WERI-Rb-1 (cell line): ENCODE measurements around the gene OR10A2.

Experiments
- DNase-seq: peaks from one replicate; pipeline ENCODE4 v3.0.0-alpha.2; 2020
- H3K27ac ChIP-seq: fragments of 250-450 bp; sonication (Bioruptor Pico); 2 replicates; pipeline ENCODE4 v1.5.1; 2020; ENCODE audit warnings: mild to moderate bottlenecking, moderate library complexity
- H3K27me3 ChIP-seq: fragments of 250-450 bp; sonication (Bioruptor Pico); 2 replicates; pipeline ENCODE4 v1.5.1; 2021; ENCODE audit warnings: mild to moderate bottlenecking, low read depth, moderate library complexity; ENCODE audit not compliant: insufficient read depth, severe bottlenecking
- H3K36me3 ChIP-seq: fragments of 250-450 bp; sonication (Bioruptor Pico); 2 replicates; pipeline ENCODE4 v1.5.1; 2020; ENCODE audit warnings: mild to moderate bottlenecking, moderate library complexity
- H3K4me3 ChIP-seq: 2 replicates; pipeline ENCODE4 v1.5.1; 2011; ENCODE audit warnings: low read depth, mild to moderate bottlenecking, control low read depth, low read length
- H3K9me3 ChIP-seq: fragments of 250-450 bp; sonication (Bioruptor Pico); 2 replicates; pipeline ENCODE4 v1.5.1; 2021; ENCODE audit warnings: mild to moderate bottlenecking, moderate library complexity; ENCODE audit not compliant: severe bottlenecking
- TF ChIP-seq, protein P1 (sequence below): IDR thresholded peaks from 2 replicates; pipeline ENCODE4 v1.5.1; 2011; ENCODE audit warnings: low read depth, mild to moderate bottlenecking, control low read depth, inconsistent platforms, low read length

OR10A2 gene, protein sequence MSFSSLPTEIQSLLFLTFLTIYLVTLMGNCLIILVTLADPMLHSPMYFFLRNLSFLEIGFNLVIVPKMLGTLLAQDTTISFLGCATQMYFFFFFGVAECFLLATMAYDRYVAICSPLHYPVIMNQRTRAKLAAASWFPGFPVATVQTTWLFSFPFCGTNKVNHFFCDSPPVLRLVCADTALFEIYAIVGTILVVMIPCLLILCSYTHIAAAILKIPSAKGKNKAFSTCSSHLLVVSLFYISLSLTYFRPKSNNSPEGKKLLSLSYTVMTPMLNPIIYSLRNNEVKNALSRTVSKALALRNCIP

DNA sequence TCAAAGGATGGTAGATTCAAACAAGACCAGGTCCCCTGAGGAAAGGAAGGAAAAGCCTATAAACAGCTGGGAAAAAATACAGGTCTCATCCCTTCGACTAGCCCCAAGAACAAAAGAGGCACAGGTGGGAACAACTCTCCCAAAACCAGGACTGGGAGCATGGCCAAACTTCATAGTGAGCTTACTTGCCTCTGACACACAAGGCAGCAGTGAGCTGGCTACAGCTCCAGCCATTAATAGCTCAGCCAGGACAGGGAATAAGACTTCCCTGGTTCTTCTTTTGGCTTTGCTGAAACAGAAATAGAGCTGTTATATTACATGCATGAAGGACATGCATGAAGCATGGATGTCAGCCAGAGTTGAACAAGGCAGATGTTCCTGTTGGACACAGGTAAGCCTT is at the start of gene OR10A2:
Gene OR10A2, plus strand, starts transcription at position 97 of the 400 bp plus-strand sequence. CDS start 6,698 bp downstream, outside the sequence.
- Histone ChIP-seq H3K36me3 (no peaks in the 10 kb centered on the region), H3K27ac (no peak within 1 kb of the TSS), H3K9me3 (no peaks in the 10 kb centered on the region), H3K27me3 (no peaks in the 10 kb centered on the region), H3K4me3 (no peak within 1 kb of the TSS)
- DNase-seq = no peak
- TF ChIP-seq, protein P1, sequence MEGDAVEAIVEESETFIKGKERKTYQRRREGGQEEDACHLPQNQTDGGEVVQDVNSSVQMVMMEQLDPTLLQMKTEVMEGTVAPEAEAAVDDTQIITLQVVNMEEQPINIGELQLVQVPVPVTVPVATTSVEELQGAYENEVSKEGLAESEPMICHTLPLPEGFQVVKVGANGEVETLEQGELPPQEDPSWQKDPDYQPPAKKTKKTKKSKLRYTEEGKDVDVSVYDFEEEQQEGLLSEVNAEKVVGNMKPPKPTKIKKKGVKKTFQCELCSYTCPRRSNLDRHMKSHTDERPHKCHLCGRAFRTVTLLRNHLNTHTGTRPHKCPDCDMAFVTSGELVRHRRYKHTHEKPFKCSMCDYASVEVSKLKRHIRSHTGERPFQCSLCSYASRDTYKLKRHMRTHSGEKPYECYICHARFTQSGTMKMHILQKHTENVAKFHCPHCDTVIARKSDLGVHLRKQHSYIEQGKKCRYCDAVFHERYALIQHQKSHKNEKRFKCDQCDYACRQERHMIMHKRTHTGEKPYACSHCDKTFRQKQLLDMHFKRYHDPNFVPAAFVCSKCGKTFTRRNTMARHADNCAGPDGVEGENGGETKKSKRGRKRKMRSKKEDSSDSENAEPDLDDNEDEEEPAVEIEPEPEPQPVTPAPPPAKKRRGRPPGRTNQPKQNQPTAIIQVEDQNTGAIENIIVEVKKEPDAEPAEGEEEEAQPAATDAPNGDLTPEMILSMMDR = no peak

DNA sequence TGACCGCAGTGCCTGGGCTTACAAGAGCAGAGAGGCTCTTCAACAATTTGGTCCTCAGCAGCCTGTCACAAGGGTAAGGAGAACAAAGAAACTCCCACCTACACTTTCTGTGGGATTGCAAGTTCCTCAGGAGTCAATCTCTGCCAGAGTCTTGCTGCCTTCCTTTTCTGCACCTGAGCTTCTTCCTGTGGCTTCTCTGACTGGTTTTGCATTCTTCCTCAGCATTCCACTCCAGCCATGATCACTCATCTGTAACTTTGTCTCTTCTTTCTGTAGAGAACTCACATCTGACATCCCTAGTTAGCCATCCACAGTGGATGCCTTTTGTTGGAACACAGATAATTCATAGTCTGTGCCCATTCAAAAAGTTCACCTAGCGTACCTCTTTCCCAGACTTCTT is 49.2 kb upstream of the OR10A2 start:
- Histone ChIP-seq H3K9me3 (no peaks in the 10 kb centered on the region), H3K27me3 (no peaks in the 10 kb centered on the region), H3K36me3 (no peaks in the 10 kb centered on the region), H3K4me3 (no peak overlapping the region), H3K27ac (no peak overlapping the region)
- TF ChIP-seq, protein P1 = no peak
- no peak for DNase-seq

DNA sequence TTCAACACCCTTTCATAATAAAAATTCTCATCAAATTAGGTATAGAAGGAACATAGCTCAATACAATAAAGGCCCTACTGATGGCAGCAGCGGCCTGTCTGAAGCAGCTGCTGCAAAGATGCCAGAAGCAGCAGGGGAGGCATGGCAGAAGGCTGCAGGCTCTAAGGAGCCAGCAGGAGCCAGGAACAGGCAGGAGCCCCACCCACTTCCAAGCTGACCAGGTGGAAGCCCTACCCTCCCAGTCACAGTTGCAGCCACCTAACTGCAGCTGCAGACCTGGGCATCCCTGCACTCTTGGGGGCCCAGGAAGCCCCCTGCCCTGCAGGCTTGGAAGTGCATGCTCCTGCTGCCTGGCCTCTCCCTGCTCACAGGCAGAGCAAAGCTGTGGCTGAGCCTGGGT is 45.2 kb upstream of the OR10A2 start:
- H3K27ac ChIP-seq = no peak overlapping the region
- peak; percentile 12 for DNase-seq
- H3K9me3 ChIP-seq = no peaks in the 10 kb centered on the region
- no peaks in the 10 kb centered on the region for H3K36me3 ChIP-seq
- TF ChIP-seq, protein P1 = 0 out of 2 replicates have a peak, but pooled peaks have one; percentile 3
- no peaks in the 10 kb centered on the region for H3K27me3 ChIP-seq
- H3K4me3 ChIP-seq = no peak overlapping the region

DNA sequence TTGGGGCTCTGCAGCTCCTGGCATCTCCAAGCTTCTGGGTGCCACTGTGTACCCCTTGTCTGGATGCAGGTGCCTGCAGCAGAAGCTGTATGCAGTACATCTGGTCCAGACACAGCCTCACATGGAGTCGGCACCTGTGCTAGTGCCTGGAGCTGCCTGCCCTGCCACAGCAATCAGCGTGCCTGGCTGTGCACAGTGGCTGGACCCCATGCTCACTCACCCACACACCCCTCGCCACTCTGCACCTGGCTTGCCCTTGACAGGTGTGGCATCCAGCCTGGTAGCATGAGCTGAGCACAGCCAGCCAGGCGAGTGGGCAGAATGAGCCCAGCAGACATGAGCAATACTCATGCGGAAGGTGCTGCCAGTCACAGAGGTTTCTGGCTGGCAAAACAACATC is 43.9 kb upstream of the OR10A2 start:
- TF ChIP-seq, protein P1 = no peak
- Histone ChIP-seq H3K36me3 (no peaks in the 10 kb centered on the region), H3K9me3 (no peaks in the 10 kb centered on the region), H3K4me3 (no peak overlapping the region), H3K27me3 (no peaks in the 10 kb centered on the region), H3K27ac (no peak overlapping the region)
- DNase-seq = no peak

DNA sequence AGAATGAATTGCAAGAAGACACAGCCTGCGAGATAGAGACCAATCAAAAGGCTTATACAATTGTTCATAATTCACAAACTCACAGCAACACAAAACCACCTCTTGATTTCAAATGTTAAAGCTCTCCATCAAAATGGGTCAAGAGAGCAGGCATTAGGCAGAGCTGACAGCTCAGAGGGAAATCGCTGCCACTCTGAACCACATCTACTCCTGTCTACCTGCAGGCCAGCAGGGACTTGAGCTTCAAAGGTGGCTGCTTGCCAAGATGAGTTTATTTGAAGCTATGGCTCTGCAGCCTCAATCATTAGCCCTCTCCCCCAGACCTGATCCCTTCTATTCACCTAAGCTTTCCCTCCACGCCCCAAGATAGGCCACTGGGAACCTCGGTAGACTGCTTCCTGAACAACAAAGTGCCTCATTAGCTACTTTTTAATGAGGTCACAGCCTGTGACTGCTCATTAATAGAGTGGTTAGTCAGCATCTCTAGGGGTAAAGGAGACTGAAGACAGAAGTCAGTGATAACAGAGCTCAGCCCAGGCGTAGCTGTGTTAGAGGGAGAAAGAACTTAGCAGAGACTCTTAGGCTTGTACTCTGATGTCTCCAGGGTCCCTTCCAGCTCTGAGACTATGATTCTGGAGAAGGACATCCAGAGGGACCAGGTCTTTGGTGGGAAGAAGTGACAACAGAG is 38.6 kb upstream of the OR10A2 start:
- Histone ChIP-seq H3K36me3 (no peaks in the 10 kb centered on the region), H3K27ac (no peak overlapping the region), H3K4me3 (no peak overlapping the region), H3K27me3 (no peaks in the 10 kb centered on the region), H3K9me3 (no peaks in the 10 kb centered on the region)
- DNase-seq = no peak
- TF ChIP-seq, protein P1 = no peak
